Stimulated activated CD4-positive, alpha-beta T cell treated with anti-CD3 and anti-CD28 coated beads, Interleukin-4, amount 100 ng/mL, for 4 hours (primary cell): ENCODE data around the gene P2RY2.

Source experiments
- DNase-seq, 2 experiments: peaks; one replicate each; pipeline ENCODE4 v3.0.0-alpha.2; 2020

The P2RY2 gene

GRCh38 chr11:73246303-73246702 is 28.2 kb downstream of the P2RY2 start:
- no peak for DNase-seq

- no peak for DNase-seq
Measured at GRCh38 chr11:73248526-73249185, 30.6 kb downstream of the P2RY2 start.

GRCh38 chr11:73249304-73249703 is 31.2 kb downstream of the P2RY2 start:
- no peak for DNase-seq

GRCh38 chr11:73249853-73250783 is 32.0 kb downstream of the P2RY2 start:
- DNase-seq: no peak

GRCh38 chr11:73252577-73253191 is 34.6 kb downstream of the P2RY2 start:
- no peak for DNase-seq

GRCh38 chr11:73257342-73258103 is 39.4 kb downstream of the P2RY2 start:
- DNase-seq: no peak

GRCh38 chr11:73258104-73259035 is 40.3 kb downstream of the P2RY2 start:
- DNase-seq: no peak

GRCh38 chr11:73259406-73260126 is 41.5 kb downstream of the P2RY2 start:
- no peak for DNase-seq

GRCh38 chr11:73260127-73260457 is 42.0 kb downstream of the P2RY2 start:
- DNase-seq: no peak

GRCh38 chr11:73262851-73263495 is 44.9 kb downstream of the P2RY2 start:
- no peak for DNase-seq

- no peak for DNase-seq
Measured at GRCh38 chr11:73263640-73264039, 45.6 kb downstream of the P2RY2 start.

- DNase-seq: no peak
Measured at GRCh38 chr11:73265278-73265810, 47.3 kb downstream of the P2RY2 start.

GRCh38 chr11:73265853-73266645 is 48.0 kb downstream of the P2RY2 start:
- DNase-seq: no peak

GRCh38 chr11:73266646-73267020 is 48.6 kb downstream of the P2RY2 start:
- no peak for DNase-seq

- DNase-seq: no peak
Measured at GRCh38 chr11:73267122-73267846, 49.2 kb downstream of the P2RY2 start.

GRCh38 chr11:73267906-73268540 is 49.9 kb downstream of the P2RY2 start:
- DNase-seq: no peak

- DNase-seq: no peak
Measured at GRCh38 chr11:73268671-73269271, 50.7 kb downstream of the P2RY2 start.

GRCh38 chr11:73269459-73270015 is 51.5 kb downstream of the P2RY2 start:
- no peak for DNase-seq
